ENCODE measurements around the gene KRTAP2-1. TPM values are rescaled to one million over a fixed set of nuclear protein-coding genes. Genes with fewer than 3 reads are reported as not detected.
A peak's percentile ranks its signal among the peaks of the same experiment; 100 is the strongest.

The KRTAP2-1 gene
- total and polyA plus RNA-seq, 2 experiments from 2014 or later: not detected

GRCh38 chr17:41029633-41030245, 17.4 kb downstream of the KRTAP2-1 start, which contains the start of gene KRTAP1-4:
TSS of gene KRTAP1-4 (minus strand) at chr17:41030195. CDS start at chr17:41030078, 117 bp downstream.
- ATAC-seq (no peak), DNase-seq (ENCODE audit: low spot score) (no peak)
- Histone ChIP-seq H2AFZ (0 out of 2 replicates have a peak within 1 kb of the TSS, but pooled peaks have one; percentile 3), H3K27ac (ENCODE audit: low read depth) (no peak within 1 kb of the TSS), H3K9me2 (ENCODE audit: insufficient read depth) (no peaks in the 10 kb centered on the region), H3K4me3 (no peak within 1 kb of the TSS), H3K27me3 (ENCODE audit: insufficient read depth) (no peaks in the 10 kb centered on the region), H3K79me2 (replicated peaks; ENCODE audit: insufficient read depth) (no peaks in the 10 kb centered on the region), H3K36me3 (ENCODE audit: insufficient read depth) (no peaks in the 10 kb centered on the region), H3K4me2 (no peak within 1 kb of the TSS), H3K4me1 (ENCODE audit: insufficient read depth) (no peaks in the 10 kb centered on the region), H3F3A (replicated peaks; ENCODE audit: low read depth) (no peaks in the 10 kb centered on the region), H4K20me1 (replicated peaks; ENCODE audit: insufficient read depth) (no peaks in the 10 kb centered on the region)
- Mint-ChIP-seq H3K27me3 (ENCODE audit: insufficient read depth, low read depth, poor library complexity) (peaks cover 2% of the 10 kb centered on the region), H3K27ac (no peak within 1 kb of the TSS), H3K36me3 (ENCODE audit: low read depth) (no peaks in the 10 kb centered on the region), H3K9me3 (no peaks in the 10 kb centered on the region), H3K4me1 (no peaks in the 10 kb centered on the region; the same call in 2 of the 3 replicates), H3K4me3 (no peak within 1 kb of the TSS)
- no peak for TF ChIP-seq REST (IDR thresholded peaks at IDR 0.05; ENCODE audit: unreplicated experiment)
- no peak for TF ChIP-seq ZNF114 (CRISPR knock-in tag; IDR thresholded peaks at IDR 0.05)
- TF ChIP-seq STAT1 (IDR thresholded peaks at IDR 0.05; ENCODE audit: unreplicated experiment): no peak
- TF ChIP-seq POLR2AphosphoS5 (IDR thresholded peaks at IDR 0.05; ENCODE audit: low read depth): no peak
- no peak for TF ChIP-seq NANOG (IDR thresholded peaks at IDR 0.05; ENCODE audit: borderline replicate concordance)

- Mint-ChIP-seq H3K4me3 (no peak within 1 kb of the TSS), H3K36me3 (ENCODE audit: low read depth) (no peaks in the 10 kb centered on the region), H3K27ac (no peak within 1 kb of the TSS), H3K27me3 (ENCODE audit: insufficient read depth, low read depth, poor library complexity) (peaks cover 2% of the 10 kb centered on the region), H3K9me3 (no peaks in the 10 kb centered on the region), H3K4me1 (no peaks in the 10 kb centered on the region)
- Histone ChIP-seq H3K9me2 (ENCODE audit: insufficient read depth) (no peaks in the 10 kb centered on the region), H3K4me1 (ENCODE audit: insufficient read depth) (no peaks in the 10 kb centered on the region), H3K4me2 (no peak within 1 kb of the TSS), H3K79me2 (replicated peaks; ENCODE audit: insufficient read depth) (no peaks in the 10 kb centered on the region), H3F3A (replicated peaks; ENCODE audit: low read depth) (no peaks in the 10 kb centered on the region), H2AFZ (no peak within 1 kb of the TSS), H3K27ac (ENCODE audit: low read depth) (no peak within 1 kb of the TSS), H4K20me1 (replicated peaks; ENCODE audit: insufficient read depth) (no peaks in the 10 kb centered on the region), H3K4me3 (no peak within 1 kb of the TSS), H3K36me3 (ENCODE audit: insufficient read depth) (no peaks in the 10 kb centered on the region), H3K27me3 (ENCODE audit: insufficient read depth) (no peaks in the 10 kb centered on the region)
- no peak for ATAC-seq
- DNase-seq (ENCODE audit: low spot score): no peak
- no peak for TF ChIP-seq CREB1 (CRISPR knock-in tag; IDR thresholded peaks at IDR 0.05; ENCODE audit: low read depth)
- no peak for TF ChIP-seq ZNF114 (CRISPR knock-in tag; IDR thresholded peaks at IDR 0.05)
- TF ChIP-seq STAT1 (IDR thresholded peaks at IDR 0.05; ENCODE audit: unreplicated experiment): no peak
- no peak for TF ChIP-seq POLR2AphosphoS5 (IDR thresholded peaks at IDR 0.05; ENCODE audit: low read depth)
- TF ChIP-seq NANOG (IDR thresholded peaks at IDR 0.05; ENCODE audit: borderline replicate concordance): no peak
- TF ChIP-seq, protein P1, sequence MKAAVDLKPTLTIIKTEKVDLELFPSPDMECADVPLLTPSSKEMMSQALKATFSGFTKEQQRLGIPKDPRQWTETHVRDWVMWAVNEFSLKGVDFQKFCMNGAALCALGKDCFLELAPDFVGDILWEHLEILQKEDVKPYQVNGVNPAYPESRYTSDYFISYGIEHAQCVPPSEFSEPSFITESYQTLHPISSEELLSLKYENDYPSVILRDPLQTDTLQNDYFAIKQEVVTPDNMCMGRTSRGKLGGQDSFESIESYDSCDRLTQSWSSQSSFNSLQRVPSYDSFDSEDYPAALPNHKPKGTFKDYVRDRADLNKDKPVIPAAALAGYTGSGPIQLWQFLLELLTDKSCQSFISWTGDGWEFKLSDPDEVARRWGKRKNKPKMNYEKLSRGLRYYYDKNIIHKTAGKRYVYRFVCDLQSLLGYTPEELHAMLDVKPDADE (IDR thresholded peaks at IDR 0.05): no peak
- TF ChIP-seq EZH2 (IDR thresholded peaks at IDR 0.05; ENCODE audit: low read depth, unreplicated experiment): no peak
- no peak for TF ChIP-seq ZNF331 (CRISPR knock-in tag; IDR thresholded peaks at IDR 0.05; ENCODE audit: low read depth)
- TF ChIP-seq CTCF (conservative IDR thresholded peaks at IDR 0.05; ENCODE audit: low read depth in 2 of 2): no peak
Measured at GRCh38 chr17:41026715-41027471, 20.2 kb downstream of the KRTAP2-1 start, which contains the start of gene KRTAP1-5. TSS of gene KRTAP1-5 (minus strand) at chr17:41027208. CDS start at chr17:41027155, 53 bp downstream.

Measured in GM23338 (cell line).